B cell (primary cell): ENCODE results near the gene GATAD2A.

Experiments
- EZH2 ChIP-seq: IDR thresholded peaks from 2 replicates; pipeline ENCODE4 v1.6.1; 2012; ENCODE audit warnings: borderline replicate concordance, low read depth, mild to moderate bottlenecking, moderate library complexity, low read length; ENCODE audit not compliant: insufficient read depth, poor library complexity, severe bottlenecking
- TF ChIP-seq, protein P1 (sequence below): fragments of 200-600 bp; IDR thresholded peaks from one replicate; pipeline ENCODE4 v1.8.0; 2022; ENCODE audit warnings: antibody characterized with exemption, mild to moderate bottlenecking

DNA sequence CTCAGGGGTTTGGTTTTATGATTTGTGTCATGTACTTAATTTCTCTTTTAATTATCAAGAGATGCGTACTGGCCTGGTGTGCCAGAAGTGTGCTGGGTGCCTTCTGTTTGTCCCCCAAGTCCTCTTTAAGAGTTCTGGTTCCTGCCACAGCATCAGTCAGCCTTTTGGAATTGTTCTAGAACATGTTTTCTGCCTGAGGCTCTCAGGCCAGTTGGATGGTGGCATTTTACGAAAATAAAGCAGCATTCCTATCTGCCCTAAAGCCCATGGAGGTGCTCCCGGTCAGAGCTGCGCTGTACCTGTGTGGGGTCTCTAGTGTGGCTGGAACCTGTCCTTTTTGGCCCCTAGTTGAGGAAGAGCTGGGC is 55.8 kb downstream of the GATAD2A start:
- TF ChIP-seq, protein P1, sequence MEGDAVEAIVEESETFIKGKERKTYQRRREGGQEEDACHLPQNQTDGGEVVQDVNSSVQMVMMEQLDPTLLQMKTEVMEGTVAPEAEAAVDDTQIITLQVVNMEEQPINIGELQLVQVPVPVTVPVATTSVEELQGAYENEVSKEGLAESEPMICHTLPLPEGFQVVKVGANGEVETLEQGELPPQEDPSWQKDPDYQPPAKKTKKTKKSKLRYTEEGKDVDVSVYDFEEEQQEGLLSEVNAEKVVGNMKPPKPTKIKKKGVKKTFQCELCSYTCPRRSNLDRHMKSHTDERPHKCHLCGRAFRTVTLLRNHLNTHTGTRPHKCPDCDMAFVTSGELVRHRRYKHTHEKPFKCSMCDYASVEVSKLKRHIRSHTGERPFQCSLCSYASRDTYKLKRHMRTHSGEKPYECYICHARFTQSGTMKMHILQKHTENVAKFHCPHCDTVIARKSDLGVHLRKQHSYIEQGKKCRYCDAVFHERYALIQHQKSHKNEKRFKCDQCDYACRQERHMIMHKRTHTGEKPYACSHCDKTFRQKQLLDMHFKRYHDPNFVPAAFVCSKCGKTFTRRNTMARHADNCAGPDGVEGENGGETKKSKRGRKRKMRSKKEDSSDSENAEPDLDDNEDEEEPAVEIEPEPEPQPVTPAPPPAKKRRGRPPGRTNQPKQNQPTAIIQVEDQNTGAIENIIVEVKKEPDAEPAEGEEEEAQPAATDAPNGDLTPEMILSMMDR = no peak
- TF ChIP-seq EZH2 = no peak
